GM08714 (cell line): Measurements from ENCODE around the gene ATP5PD.

ENCODE experiments used
- H3K4me3 ChIP-seq: fragments of 200-500 bp; sonication (Bioruptor generic); 2 replicates; pipeline ENCODE4 v1.5.1; 2014; ENCODE audit warnings: mild to moderate bottlenecking, low read length, inconsistent platforms
- ZNF274 ChIP-seq: IDR thresholded peaks from 2 replicates; pipeline ENCODE4 v1.6.1; 2012; ENCODE audit warnings: mild to moderate bottlenecking, low read depth, low read length

Gene ATP5PD

DNA sequence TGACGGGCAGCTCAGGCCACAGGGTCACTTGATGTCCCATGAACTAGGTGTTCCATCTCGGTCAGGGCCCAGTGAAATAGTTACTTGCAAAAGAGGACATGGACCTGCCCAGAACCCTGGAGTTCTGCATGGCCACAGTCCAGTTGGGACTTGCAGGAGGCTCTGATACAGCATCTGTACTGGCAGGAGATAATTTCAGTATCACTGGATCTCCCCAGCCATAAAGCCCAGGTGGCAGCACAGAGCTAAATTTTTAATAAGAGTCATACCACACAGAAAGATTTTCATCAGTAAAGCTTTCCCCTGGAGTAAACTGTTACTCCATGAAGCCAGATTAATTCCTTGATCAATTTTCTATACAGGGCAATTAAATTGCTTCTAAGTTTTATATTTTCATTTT, 23.0 kb upstream of the ATP5PD start:
- no peak for TF ChIP-seq ZNF274
- no peak overlapping the region for H3K4me3 ChIP-seq

- TF ChIP-seq ZNF274 = no peak
- H3K4me3 ChIP-seq = no peak overlapping the region
These were observed 22.0 kb upstream of the ATP5PD start for GRCh38 chr17:75068750-75069149.

DNA sequence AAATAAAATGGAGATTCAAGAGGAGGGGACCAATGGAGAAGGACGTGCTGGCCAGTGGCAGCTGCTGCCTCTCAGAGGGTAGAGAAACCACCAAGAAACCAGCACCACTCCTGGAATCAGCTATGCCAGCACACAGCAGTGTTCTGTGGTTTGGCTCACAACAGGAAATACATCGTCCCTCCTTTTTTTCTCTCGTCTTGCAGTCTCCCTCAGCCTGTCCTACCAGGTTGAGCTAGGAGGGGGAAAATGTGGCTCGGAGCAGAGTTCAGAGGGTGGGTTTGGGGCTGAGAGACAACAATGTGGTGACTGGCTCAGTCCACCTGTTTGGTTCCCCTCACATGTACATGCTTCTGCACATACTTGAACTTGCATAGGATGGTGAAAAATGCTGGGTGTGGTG, 21.1 kb upstream of the ATP5PD start:
- H3K4me3 ChIP-seq = no peak overlapping the region

DNA sequence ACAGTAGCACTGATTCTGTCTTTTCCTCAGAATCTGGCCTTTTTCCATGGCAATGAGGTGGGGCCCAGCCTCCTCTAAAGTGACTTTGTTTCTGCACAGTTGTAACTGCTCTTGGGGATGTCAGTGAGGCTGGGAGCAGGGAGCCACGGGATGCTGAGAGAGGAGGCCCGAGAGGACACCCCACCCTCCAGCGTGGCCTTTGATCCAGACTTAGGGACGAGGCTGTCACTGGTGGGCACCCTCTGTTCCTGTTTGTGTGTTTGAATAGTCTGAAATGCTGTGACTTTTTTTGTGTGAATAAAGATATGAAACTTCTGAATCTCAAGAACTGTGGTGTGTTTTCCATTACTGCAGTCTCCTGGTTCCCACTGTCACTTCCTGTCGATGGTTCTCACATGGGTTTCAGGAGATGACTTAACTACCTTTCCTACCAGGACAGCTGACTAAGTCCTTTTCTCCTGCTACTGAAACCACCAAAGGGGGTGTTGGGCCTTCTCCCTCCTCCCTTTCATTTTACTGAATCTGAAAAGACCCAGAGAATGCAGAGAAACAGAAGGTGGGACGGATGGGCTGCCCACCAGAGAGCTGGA, 18.9 kb upstream of the ATP5PD start:
- TF ChIP-seq ZNF274 = no peak

More for the DNA sequence above, 21.1 kb upstream of the ATP5PD start:
- TF ChIP-seq ZNF274 = no peak

DNA sequence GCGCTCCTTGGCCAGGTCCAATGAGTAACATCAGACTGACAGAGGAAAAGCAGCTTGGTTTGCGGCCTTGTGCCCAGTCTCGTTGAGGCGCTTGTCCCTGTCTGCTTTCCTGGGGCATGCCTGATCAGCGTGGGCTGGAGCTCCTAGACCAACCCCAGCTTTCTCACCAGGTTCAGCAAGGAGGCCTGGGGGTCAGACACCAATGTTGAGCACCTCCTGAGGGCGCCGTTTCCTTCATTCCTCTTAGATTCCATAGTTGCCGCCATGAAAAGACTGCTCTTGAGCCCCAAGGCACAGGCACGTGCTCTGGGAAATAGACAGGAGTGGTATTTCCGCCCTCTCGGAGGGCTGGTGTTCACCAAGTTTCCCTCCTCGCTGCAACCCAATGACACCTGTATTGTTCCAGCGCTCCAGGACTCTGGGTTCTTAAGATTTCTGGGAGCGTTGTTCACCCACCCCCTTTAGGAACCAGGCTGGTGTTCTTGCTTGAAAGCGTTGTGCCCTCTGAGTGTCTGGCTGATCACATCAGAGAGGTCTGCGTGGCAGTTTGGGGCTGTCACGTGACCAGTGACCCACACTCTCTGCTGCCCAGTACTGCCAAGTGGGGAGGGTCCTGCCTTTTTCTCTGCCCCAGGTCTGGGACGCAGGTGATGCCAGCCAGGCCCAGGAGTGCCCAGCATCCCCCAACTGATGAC, 18.2 kb upstream of the ATP5PD start:
- TF ChIP-seq ZNF274 = no peak
- H3K4me3 ChIP-seq = no peak overlapping the region

More for the DNA sequence above, 18.9 kb upstream of the ATP5PD start:
- no peak overlapping the region for H3K4me3 ChIP-seq

GRCh38 chr17:75064460-75064859, 17.7 kb upstream of the ATP5PD start:
- no peak for TF ChIP-seq ZNF274
- H3K4me3 ChIP-seq = no peak overlapping the region

- no peak for TF ChIP-seq ZNF274
- H3K4me3 ChIP-seq = no peak overlapping the region
These were observed 17.3 kb upstream of the ATP5PD start for GRCh38 chr17:75064040-75064439.

DNA sequence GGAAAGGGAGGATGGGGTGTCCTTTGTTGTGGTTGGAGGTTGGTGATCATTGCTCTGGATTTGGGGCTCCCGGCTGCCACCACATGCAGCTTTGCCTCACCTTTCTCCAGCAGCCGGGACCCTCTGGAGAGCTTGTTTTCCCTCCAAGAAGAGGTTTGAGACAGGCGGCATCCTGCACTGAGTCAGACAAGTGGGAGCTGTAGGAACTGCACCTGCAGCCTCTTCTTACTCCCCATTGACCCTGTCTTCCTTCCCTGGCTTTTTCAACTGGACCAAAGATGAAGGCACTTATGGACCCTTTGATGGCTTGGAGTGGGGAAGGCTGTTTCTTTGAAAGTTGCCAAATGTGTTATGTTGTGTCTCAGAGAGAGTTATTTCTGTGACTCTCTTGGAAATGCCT, 16.9 kb upstream of the ATP5PD start:
- TF ChIP-seq ZNF274 = no peak
- H3K4me3 ChIP-seq = no peak overlapping the region

GRCh38 chr17:75063201-75063600, 16.4 kb upstream of the ATP5PD start:
- no peak overlapping the region for H3K4me3 ChIP-seq
- no peak for TF ChIP-seq ZNF274

- TF ChIP-seq ZNF274 = no peak
These were observed 14.8 kb upstream of the ATP5PD start for GRCh38 chr17:75061618-75062017.

DNA sequence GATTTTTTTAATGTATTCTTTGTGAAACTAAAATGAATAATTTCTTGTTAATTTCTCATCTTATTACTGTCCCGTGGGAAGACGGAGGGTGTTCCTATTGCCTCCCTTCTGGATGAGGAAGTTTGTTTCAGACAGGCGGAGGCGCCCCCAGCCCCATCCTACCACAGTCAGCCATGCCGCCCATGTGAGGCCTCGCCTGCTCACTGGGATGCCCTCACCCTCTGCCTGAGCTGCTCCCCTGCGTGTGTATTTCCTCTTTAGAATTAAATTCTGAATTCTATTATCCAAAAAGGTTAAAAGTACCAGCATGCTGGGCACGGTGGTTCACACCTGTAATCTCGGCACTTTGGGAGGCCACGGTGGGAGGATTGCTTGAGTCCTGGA, 14.3 kb upstream of the ATP5PD start:
- TF ChIP-seq ZNF274 = no peak

More at GRCh38 chr17:75061618-75062017, 14.8 kb upstream of the ATP5PD start:
- no peak overlapping the region for H3K4me3 ChIP-seq

DNA sequence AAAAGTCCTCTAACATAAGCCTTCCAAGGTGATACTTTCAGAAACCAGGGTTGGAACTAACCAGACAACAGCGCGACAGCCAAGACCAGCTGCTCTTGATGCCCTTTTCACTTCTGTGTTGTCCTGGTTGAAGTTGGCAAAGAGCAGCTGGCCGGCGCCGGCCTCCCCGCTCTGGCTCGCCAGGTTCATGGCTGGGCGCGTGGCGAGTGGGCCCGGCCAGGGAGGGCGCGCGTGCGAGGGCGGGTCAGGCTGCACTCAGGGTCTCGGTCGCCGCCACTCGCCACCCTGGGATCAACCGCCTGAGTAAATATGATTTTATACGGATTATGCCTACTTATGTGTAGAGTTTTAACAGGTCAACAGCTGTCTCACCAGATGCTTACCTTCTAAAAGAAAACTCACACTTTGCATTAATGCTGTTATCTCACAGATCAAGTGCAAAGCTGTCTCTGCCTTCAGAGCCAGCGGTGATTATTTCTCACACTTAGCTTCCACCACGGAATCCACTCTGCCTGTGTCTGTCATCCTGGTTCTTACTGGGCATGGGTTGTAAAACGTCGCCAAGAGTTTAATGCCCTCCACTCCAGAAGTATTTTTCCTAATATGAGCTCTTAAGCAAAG, 13.8 kb upstream of the ATP5PD start:
- no peak overlapping the region for H3K4me3 ChIP-seq
- TF ChIP-seq ZNF274 = no peak

More for the DNA sequence above, 14.3 kb upstream of the ATP5PD start:
- H3K4me3 ChIP-seq = no peak overlapping the region

DNA sequence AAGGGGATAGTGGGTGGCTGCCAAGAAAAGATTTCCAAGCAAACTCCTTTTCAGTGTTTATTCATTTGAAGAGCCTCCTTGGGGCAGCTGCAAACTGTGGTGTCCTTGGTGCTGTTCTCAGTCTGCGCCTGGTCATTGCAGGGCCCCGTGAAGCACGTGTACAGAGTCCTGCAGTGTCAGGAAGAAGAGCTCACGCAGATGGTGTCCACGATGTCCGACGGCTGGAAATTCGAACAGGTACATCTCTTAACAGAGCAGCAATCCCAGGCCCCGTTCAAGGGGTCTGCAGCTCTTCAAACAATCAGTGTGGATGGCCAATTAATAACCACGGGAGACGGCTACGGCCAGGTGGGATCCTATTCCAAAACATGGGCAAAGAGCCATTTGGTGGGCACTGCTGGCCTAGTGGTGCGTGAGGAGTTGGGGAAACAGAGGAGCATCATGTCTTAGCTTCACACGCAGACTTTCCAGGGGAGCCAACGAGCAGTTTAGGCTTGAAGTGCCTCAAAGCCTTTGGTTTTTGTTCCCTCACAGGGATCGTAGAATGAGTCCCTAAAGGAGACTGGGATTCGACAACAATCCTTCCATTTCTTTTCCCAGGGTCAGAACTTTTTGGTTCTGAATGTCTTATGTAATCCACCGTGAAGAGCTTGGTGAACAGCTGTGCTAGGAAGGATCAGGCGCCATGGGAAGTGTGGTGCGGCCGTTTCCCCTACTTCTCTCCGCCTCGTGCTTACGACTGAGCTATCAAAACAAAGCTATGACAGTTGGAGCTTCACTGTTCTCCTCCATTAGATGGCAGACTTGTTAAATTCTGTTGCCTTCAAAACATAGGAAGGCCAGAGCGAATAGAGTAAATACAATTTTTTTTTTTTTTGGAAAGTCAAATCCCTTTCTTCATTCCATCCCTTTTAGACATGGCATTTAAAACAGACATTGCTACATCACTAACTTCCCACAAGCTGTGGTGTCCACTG, 12.9 kb upstream of the ATP5PD start:
- TF ChIP-seq ZNF274 = no peak
- H3K4me3 ChIP-seq = no peak overlapping the region

DNA sequence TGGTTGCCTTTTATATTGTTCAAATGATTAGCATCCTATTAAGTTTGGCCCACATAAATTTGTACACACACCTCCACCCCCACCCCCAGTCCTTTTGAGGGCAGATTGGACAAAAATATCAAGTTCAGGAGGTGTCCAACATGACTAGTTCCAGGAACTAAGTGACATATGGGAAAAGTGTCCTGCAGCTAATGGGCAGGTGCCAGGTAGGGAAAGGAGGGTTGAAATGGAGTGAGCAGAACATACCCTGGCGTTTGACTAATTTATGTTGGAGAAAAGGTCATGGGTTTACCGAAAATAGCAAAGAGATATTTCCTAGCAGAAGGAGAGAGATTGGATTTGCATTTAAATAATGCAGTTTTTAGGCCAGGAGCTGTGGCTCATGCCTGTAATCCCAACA, 5.2 kb upstream of the ATP5PD start:
- no peak overlapping the region for H3K4me3 ChIP-seq
- no peak for TF ChIP-seq ZNF274
